Occipital lobe (tissue), 2 donors: Measurements from ENCODE around the gene SPEN. TPM values are rescaled to one million over a fixed set of nuclear protein-coding genes. Genes with fewer than 3 reads are reported as not detected.

ENCODE experiments used
- DNase-seq: peaks from one replicate; lab custom pipeline; 2025; lab: John Stamatoyannopoulos, UW
- total RNA-seq: library from RNA; depleted of rRNA; stranded (reverse); fragments of >200 nt; gene quantifications from one replicate; pipeline ENCODE4 v1.2.3, GENCODE V29; 2014

SPEN gene
- total RNA-seq, 1 donor from 2014 or later, result 80.0 TPM

DNA sequence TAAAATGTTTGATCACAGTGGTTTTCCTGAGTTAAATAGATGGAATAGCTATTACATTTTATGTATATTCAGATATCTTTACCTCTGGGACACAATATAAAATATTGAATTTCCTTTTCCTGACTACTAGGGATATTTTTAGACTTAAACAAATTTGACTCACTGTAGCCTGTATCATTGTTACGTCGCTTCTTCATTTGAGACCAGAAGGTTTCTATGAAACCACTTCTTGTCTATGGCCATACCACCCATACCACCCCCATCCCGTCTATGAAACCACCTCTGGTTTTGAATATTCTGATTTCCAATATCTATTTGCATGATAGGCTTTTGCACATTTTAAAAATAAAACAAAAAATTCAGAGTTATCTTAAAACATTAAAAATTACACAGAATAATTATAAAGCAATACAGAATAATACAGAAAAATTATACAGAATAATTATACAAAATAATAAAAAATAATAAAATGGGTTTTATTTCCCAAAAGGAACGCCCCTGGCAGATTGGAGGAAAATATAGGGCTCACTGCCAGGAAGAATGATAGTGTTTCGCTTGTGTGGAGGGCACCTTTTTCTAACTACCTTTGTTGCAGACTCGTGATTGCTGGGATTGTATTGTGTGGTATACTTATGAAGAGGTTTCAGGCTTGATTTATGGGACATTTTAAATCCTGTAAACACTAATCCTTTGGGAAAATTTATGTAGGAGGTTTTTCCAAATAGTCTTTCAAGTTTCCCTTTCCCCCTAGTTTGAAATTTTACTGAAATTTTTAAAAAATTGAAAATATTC lies 4.7 kb downstream of the SPEN start:
- DNase-seq, result no peak

DNA sequence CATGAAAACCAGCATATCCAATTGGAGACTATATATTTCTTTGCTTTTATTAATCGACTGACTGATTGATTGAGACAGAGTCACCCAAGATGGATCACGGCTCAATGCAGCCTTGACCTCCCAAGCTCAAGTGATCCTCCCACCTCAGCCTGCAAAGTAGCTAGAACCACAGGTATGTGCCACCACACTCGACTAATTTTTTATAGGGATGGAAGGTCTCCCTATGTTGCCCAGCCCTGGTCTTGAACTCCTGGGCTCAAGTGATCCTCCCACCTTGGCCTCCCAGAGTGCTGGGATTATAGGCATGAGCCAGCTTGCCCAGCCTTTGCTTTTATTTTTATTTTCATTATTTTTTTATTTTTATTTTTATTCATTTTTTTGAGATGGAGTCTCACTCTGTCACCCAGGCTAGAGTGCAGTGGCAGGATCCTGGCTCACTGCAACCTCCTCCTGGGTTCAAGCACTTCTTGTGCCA lies 5.4 kb downstream of the SPEN start:
- no peak for DNase-seq

DNA sequence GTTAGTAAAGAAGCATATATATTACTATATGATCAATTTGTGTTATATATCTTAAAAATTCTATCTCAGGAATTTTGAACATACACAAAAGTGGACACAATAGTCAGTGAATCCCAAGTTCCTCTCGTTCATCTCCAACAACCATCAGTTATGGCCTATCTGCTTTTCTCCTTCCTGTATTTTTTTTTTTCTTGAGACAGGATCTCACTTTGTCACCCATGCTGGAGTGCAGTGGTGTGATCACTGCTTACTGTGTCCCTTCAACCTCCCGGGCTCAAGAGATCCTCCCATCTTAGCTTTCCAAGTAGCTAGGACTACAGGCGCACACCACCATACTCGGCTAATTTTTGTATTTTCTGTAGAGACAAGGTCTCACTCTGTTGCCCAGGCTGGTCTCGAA lies 9.4 kb downstream of the SPEN start:
- DNase-seq, result no peak

DNA sequence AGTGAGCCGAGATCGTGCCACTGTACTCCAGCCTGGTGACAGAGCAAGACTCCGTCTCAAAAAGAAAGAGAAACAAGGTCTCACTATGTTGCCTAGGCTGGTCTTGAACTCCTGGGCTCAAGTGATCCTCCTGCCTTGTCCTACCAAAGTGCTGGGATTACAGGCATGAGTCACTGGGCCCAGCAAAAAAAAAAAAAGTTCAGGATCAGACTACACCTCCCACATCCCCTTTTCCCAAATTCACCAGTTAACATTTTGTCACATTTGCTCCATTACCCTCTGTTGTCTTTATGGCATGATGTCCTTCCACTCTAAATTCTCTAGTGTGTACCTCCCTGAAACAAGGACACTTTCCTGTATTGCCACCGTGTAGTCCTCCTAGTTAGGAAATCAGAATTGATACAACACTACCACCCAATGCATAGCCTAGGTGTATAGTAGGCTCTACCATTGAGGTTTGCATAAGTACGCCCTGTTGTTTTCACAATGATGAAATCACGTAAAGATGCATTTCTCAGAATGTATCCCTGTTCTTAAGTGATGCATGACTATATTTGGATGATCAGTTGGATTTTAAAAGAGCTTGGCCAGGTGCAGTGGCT lies 10.7 kb downstream of the SPEN start:
- no peak for DNase-seq

DNA sequence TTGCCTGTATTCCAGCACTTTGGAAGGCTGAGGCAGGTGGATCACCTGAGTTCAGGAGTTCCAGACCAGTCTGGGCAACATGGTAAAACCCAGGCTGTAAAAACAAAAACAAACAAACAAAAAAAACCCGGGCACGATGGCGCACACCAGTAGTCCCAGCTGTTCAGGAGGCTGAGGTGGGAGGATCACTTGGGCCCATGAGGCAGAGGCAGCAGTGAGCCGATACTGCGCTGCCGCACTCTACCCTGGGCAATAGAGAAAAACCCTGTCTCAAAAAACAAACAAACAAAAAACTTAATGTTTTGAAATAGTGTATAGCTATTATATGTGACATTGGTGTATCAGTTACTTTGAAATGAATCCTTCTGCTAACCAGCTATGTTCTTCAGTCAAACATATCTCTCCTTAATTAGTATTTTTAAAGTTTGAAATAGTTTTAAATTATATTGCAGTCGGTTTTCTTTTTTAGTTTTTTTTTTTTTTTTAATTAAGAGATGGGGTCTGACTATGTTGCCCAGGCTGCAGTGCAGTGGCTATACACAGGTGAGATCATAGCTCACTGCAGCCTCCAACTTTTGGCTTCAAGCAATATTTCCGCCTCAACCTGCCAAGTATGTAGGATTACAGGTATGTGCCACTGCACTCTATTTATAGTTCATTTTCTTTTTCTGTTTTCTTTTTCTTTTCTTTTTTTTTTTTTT lies 11.3 kb downstream of the SPEN start:
- no peak for DNase-seq

DNA sequence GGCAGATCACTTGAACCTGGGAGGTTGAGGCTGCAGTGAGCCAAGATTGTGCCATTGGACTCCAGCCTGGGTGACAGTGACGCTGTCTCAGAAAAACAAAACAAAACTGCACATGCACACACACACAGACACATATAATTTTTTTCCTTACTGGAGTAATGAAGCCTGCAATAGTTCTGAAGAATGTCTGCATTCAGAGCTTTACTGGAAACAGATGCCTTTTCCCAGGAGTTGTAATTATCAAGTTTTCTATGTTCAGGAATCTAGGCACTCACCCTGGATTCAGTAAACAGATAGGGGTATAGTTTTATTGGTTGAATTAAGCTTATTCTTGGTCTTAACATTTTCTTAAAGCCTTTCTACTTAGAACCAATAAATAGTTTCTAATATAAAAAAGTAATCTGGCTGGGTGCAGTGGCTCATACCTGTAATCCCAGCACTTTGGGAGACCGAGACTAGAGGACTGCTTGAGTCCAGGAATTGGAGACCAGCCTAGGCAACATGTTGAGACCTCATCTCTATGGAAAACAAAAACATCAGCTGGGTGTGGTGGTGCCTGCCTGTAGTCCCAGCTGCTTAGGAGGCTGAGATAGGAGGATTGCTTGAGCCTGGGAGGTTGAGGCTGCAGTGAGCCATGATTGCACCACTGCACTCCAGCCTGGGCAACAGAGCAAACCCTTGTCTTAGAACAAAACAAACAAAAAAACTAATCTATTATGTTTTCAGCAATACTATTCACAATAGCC lies 15.8 kb downstream of the SPEN start:
- no peak for DNase-seq

DNA sequence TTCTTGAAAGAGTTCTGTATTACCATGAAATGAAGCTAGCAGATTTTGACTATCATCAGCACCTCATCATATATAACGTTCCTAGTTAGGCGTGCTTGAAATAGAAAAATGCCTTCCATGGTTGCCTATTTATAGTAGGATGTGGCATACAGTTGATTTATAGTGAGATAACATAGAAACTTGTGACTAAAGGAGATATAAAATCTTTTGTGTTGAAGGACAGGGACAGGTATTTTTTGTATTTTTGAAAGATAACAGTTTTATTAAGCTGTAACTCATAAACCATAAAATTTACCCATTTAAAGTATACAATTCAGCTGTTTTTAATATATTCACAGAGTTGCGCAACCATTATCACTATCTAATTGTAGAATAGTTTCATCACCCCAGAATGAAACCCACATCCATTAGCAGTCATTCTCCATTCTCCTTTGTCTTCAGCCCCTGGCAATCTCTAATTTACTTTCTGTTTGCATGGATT lies 19.3 kb downstream of the SPEN start:
- DNase-seq, result no peak

DNA sequence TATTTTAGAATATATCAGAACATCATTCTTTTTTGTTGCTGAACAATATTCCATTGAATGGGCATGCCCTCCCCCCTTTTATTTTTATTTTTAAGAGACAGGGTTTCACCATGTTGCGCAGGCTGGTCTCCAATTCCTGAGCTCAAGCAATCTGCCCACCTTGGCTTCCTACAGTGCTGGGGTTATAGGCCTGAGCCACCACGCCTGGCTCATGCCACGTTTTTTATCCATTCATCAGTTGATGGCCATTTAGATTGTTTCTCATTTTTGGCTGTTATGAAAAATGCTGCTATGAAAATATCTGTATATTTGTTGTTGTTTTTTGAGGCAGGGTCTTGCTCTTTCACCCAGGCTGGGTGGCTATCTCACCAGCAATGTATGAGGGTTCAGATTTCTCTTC lies 19.8 kb downstream of the SPEN start:
- no peak for DNase-seq

DNA sequence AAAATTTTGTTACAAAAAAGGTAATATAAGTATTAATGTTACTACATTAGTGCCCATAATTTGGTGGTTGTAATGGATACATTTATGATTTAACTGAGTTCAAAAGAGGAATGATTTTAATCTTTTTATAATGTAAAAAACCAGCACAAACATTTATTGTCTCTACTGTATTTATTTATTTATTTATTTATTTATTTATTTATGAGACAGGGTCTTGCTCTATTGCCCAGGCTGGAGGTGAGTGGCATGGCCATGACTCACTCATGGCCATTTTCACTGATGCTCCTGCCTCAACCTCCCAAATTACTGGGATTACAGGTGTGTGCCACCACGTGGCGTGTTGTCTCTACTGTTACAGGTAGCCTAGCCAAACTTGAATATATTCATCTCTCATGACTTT lies 21.9 kb downstream of the SPEN start:
- DNase-seq, result no peak

DNA sequence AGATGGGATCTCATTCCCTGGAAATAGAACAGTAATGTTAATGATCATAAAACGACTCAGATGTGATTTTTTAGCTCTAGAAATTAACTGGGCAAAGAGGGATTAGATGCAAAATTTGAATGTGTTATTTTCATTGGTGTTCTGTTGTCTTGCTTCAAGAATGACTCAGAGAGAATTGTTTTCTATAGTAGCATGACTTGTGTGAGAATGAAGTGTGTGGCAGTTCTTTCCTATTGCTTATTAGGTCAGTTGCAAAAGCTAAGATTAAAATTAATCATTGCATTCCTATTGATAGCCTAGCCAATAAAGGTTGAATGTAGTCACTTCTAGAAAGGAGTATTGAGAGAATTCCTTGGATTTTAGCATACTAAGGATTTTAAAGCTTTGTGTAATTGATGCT lies 22.9 kb downstream of the SPEN start:
- no peak for DNase-seq

DNA sequence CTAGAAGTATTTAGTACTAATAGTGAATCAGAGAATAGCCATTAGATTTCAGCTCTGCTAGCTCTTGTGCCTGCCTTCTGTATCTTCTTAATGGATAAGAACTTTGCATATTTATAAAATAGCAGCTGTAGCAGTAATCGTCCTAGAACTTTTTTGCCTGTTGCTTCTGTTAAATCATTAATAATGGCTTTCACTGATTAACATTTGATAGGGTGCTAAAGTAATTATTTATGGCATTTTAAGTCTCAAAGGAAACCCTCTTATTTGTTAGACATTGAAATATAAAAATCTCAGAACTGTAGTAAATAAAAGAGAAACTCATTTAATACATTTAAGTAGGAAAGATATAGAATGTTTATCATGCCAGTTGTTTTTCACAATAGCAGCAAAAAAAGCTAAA lies 27.0 kb downstream of the SPEN start:
- no peak for DNase-seq

DNA sequence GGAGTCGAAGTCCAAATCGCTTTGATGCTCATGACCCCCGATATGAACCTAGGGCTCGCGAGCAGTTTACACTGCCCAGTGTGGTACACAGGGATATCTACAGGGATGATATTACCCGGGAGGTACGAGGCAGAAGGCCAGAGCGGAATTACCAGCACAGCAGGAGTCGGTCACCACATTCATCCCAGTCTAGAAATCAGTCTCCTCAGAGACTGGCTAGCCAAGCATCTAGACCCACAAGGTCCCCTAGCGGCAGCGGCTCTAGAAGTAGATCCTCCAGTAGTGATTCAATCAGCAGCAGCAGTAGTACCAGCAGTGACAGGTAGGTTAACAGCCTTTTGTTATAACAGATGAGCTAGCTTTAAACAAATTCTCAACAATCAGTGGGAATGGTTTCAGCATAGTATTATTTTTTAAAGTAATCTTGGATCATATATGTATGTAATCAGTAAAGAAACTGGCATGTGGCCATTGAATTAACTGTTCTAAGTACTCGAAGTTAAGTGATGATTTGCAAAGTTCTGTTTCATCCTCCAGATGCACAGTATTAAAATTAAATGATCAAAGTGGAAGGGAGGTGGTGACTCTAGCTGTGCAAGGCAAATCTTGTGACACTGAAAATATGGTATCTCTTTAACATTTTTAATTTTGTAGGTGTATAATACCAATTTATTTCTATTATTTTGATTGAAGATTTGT lies 29.0 kb downstream of the SPEN start:
- DNase-seq, result no peak

DNA sequence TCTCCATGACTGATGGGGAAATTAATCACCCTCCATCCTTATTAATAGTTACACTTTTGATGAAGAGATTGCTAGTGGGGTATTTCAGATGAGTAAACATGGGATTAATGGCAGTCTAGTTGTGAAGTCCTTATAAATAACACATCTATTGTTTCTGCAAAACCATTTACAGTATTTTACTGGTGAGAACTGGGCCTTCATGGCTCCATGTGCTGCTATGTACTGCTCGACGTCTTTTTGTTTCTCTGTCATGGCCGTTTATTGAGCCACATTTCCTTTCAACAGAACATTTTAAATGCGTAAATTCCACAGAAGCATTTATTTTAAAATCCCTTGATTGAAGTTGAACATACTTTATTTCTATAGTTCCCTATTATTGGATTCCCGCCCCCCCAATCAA lies 34.5 kb downstream of the SPEN start:
- no peak for DNase-seq

DNA sequence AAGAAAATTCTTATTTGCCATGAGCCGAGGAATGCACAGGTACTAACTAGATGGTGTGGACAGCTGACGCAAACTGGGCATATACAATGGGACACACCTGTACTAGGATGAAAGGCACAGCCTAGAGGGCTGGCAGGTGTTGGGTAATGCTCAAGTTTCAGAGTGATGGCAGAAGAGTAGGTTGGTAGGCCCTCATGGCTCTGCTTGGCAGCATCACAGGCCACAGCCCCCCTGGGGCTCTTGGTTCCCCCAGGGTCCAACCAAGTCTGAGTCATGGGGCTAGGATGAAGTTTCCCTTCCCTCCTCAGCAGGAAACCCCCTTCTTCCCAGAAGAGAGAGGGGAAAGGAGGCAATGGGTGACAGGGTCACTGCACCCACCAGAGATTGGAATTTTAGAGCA lies 35.2 kb downstream of the SPEN start:
- DNase-seq, result no peak

DNA sequence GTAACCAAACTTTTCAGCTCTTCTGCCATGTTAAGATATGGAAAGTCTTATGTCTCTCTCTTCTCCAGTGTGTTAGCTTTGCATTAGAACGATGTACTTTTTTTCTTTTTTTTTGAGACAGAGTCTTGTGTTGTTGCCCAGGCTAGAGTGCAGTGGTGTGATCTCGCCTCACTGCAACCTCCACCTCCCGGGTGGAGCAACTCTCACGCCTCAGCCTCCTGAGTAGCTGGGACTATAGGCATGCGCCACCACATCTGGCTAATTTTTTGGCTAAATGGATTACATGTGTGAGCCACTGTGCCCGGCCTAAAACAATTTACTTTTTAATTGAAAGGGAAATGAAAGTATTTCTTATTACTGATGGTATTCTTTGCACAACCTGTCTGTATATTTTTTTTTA lies 35.8 kb downstream of the SPEN start:
- DNase-seq, result no peak

DNA sequence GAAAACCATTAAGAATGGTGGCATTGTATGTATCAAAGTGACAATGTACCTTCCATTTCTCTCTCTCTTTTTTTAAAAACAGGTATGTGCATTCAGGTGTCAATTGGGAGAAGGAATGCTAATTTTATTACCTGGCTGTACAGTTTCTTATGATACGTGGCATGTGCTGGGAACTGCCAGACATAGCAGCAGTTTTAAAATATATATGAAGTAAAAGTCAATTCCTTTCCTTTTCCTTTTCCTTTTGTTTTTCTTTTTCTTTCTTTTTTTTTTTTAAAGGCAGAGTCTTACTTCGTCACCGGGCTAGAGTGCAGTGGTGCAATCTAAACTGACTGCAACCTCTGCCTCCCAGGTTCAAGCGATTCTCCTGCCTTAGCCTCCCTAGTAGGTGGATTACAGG lies 37.0 kb downstream of the SPEN start:
- DNase-seq, result no peak

DNA sequence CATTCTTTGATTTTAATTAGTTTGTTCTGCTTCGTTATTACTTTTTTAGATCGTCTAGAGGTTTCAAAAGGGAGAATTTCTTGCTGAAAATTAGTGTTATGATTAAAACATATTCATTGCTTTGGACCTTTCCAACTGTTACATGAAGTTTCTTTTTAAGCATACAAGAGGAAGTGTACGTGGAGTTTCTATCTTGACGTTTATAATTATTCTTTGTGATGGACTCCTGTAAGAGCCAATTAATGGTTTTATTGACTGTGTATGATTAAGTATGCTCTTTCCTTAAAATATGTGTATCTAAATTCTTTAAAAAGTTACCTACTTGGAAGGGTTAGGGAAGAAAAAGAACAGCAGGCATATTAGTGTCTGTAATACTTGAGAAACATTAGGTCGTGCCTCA lies 37.8 kb downstream of the SPEN start:
- DNase-seq, result no peak

DNA sequence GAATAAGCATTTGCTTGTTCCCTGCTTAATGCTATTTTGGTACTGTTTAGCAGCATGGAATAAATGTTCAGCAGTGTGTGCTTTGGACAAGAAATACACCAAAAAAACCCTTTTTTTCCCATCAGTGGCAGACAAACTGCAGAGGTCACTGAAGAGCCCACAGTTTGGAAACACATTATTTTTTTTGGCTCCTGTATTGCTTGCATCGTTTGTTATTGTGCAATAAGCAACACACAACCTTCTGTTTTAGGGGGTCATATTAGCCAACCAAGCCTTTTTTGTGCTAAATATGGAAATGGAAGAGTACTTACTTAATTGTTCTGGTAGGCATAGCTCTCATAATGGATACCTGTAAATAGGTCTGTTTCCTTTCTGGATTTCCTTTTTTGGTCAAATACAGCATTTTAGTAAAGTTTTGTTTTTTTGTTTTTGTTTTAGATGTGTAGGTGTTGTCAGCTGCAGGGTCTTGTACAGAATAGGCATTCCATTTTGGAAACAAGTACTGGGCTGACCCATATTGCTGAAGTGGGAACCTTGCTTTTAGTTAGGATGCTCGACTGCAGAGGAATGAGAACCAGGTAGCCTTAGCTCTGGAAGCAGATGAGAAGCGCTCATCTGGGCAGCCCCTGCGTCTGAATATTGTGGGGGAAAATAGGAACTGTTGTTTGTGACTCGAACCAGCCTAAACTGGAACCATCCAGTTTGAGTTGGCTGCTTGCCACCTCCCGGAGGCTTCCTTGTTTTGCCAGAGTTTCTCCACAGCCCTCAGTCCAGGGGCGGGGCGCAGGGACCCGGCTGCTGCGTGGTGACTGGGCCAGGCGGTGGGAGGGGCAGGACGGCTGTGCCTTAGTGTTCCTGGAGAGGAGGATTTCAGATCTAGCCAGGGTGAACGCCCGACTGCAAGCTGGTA lies 38.4 kb downstream of the SPEN start:
- DNase-seq, result peak; percentile 94

DNA sequence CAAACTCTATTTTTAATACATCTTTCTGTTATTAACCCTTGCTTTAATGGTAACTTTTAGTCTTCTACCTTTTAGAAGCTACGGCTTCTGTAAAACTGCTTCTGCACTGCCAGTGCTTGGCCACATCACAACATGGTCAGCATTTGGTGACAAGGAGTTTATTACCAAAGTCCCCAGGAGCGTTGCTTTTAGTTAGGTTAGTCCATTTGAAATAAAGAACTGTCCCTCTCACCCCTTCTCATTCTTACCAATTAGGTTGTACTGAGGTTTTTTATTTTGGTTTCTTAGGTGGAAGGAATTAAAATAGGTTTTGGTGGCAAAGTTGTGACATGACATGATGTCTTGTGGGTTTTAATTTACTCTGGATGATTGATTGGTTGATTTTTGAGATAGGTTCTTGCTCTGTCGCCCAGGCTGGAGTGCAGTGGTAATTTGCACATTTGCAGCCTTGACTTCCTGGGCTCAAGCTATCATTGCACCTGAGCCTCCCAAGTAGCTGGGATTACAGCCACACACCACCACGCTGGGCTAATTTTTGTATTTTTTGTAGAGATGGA lies 39.2 kb downstream of the SPEN start:
- no peak for DNase-seq
